ENCODE measurements around the gene DTHD1. TPM values are rescaled to one million over a fixed set of nuclear protein-coding genes. Genes with fewer than 3 reads are reported as not detected.

DTHD1 gene
- total RNA-seq, 2 donors from 2014 or later: not detected

DNA sequence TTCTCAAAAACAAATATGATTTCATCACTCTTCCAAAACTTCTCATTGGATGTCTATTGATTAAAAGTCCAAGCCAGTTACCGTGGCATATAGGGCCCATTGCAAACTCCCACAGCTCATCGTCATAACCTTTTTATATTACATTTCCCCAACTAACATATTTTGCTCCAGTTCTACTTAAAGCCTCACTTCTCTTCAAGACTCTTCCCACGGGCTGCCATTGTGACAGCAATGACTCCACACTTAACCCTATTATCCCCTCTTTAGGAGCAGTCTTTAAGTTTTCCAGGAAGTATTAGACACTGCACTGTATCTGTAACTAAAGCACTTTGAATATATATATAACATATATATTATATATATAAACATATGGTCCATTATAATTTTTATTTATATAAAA lies 44.5 kb downstream of the DTHD1 start:
- no peaks in the 10 kb centered on the region for H3K4me1 Mint-ChIP-seq
- H3K36me3 ChIP-seq (ENCODE audit: control insufficient read depth, insufficient read depth, low read length): no peaks in the 10 kb centered on the region
- no peaks in the 10 kb centered on the region for H3K27me3 ChIP-seq (ENCODE audit: control insufficient read depth, insufficient read depth, low read length, poor library complexity, severe bottlenecking)
- no peak overlapping the region for H3K9ac ChIP-seq (ENCODE audit: extremely low read depth, low read length, poor library complexity, severe bottlenecking)
- no peak for DNase-seq
- H3K9me3 Mint-ChIP-seq: no peaks in the 10 kb centered on the region
- H3K4me3 Mint-ChIP-seq: no peak overlapping the region
- H3K27me3 Mint-ChIP-seq (ENCODE audit: insufficient read depth): no peaks in the 10 kb centered on the region
- TF ChIP-seq, protein P1, sequence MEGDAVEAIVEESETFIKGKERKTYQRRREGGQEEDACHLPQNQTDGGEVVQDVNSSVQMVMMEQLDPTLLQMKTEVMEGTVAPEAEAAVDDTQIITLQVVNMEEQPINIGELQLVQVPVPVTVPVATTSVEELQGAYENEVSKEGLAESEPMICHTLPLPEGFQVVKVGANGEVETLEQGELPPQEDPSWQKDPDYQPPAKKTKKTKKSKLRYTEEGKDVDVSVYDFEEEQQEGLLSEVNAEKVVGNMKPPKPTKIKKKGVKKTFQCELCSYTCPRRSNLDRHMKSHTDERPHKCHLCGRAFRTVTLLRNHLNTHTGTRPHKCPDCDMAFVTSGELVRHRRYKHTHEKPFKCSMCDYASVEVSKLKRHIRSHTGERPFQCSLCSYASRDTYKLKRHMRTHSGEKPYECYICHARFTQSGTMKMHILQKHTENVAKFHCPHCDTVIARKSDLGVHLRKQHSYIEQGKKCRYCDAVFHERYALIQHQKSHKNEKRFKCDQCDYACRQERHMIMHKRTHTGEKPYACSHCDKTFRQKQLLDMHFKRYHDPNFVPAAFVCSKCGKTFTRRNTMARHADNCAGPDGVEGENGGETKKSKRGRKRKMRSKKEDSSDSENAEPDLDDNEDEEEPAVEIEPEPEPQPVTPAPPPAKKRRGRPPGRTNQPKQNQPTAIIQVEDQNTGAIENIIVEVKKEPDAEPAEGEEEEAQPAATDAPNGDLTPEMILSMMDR (conservative IDR thresholded peaks at IDR 0.05): no peak
- no peaks in the 10 kb centered on the region for H3K4me1 ChIP-seq (ENCODE audit: control insufficient read depth, insufficient read depth, low read length)
- no peaks in the 10 kb centered on the region for H3K9me3 ChIP-seq (ENCODE audit: control insufficient read depth, low read length)
- H3K4me3 ChIP-seq (ENCODE audit: low read length): no peak overlapping the region
- 84 to 97% methylated on average over 3 of the region's 3 CpGs for WGBS, 2 experiments (ENCODE audit: insufficient coverage in 1 of 2, insufficient read length in 1 of 2)
- no peak overlapping the region for H3K27ac Mint-ChIP-seq
- H3K27ac ChIP-seq (ENCODE audit: low read depth, low read length): no peak overlapping the region
- no peaks in the 10 kb centered on the region for H3K36me3 Mint-ChIP-seq (ENCODE audit: low read depth)

DNA sequence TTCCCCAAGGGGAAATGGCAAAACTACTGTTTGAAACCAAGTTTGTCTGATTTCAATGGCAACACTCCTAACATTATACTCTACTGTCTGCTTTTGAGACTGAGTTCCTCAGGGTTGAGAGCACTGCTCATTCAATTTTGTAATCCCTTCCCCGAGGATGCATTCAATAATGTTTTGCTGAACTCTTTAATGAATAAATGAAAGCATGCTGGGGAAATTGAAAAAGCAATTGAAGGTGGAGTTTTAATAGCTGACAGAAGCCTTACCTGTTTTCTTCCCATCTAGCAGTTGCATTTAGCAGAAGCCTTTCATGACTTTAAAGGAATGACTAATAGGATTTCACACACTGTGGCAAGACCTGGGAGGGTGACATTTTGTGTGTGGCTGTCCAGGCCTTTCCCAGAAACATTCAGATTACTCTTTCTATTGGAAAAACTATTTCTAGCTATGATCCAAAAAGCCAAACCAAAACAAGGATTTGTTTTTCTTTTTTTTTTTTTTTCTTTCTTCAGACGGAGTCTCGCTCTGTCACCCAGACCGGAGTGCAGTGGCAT lies 45.1 kb downstream of the DTHD1 start:
- no peaks in the 10 kb centered on the region for H3K36me3 Mint-ChIP-seq (ENCODE audit: low read depth)
- no peaks in the 10 kb centered on the region for H3K27me3 Mint-ChIP-seq (ENCODE audit: insufficient read depth)
- H3K27ac Mint-ChIP-seq: no peak overlapping the region
- no peaks in the 10 kb centered on the region for H3K4me1 ChIP-seq (ENCODE audit: control insufficient read depth, insufficient read depth, low read length)
- DNase-seq: no peak
- H3K27ac ChIP-seq (ENCODE audit: low read depth, low read length): no peak overlapping the region
- H3K9me3 ChIP-seq (ENCODE audit: control insufficient read depth, low read length): no peaks in the 10 kb centered on the region
- no peak overlapping the region for H3K9ac ChIP-seq (ENCODE audit: extremely low read depth, low read length, poor library complexity, severe bottlenecking)
- no peaks in the 10 kb centered on the region for H3K27me3 ChIP-seq (ENCODE audit: control insufficient read depth, insufficient read depth, low read length, poor library complexity, severe bottlenecking)
- no peak overlapping the region for H3K4me3 Mint-ChIP-seq
- no peaks in the 10 kb centered on the region for H3K36me3 ChIP-seq (ENCODE audit: control insufficient read depth, insufficient read depth, low read length)
- WGBS, 2 experiments (ENCODE audit: insufficient coverage in 1 of 2, insufficient read length in 1 of 2): 93 to 100% methylated on average over 2 to 4 of the region's 4 CpGs
- H3K9me3 Mint-ChIP-seq: no peaks in the 10 kb centered on the region
- no peaks in the 10 kb centered on the region for H3K4me1 Mint-ChIP-seq
- TF ChIP-seq, protein P1 (conservative IDR thresholded peaks at IDR 0.05): no peak
- no peak overlapping the region for H3K4me3 ChIP-seq (ENCODE audit: low read length)

DNA sequence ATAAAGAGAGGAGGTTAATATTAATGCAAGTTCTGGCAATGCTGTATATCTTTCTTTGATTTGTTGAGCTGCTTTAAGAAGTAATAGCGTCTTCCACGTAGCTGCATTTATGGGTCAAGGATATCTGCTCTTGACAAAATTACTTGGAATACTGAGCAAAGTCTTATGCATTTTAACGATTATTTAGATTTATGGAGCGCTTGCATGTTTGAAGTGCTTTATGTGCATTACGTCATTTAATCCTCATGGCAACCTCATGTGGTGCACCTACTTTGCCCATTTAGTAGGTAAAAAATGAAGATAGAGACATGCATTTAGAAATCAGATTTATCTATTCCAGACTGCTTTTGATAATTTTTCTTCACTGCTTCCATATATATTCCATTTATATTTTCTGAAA lies 46.0 kb downstream of the DTHD1 start:
- WGBS, 2 experiments (ENCODE audit: insufficient coverage in 1 of 2, insufficient read length in 1 of 2): 95 to 100% methylated on average over 2 to 5 of the region's 5 CpGs
- DNase-seq: no peak
- no peak overlapping the region for H3K27ac ChIP-seq (ENCODE audit: low read depth, low read length)
- H3K27me3 ChIP-seq (ENCODE audit: control insufficient read depth, insufficient read depth, low read length, poor library complexity, severe bottlenecking): no peaks in the 10 kb centered on the region
- Mint-ChIP-seq H3K9me3 (no peaks in the 10 kb centered on the region), H3K27me3 (ENCODE audit: insufficient read depth) (no peaks in the 10 kb centered on the region), H3K27ac (no peak overlapping the region), H3K36me3 (ENCODE audit: low read depth) (no peaks in the 10 kb centered on the region), H3K4me3 (no peak overlapping the region), H3K4me1 (no peaks in the 10 kb centered on the region)
- TF ChIP-seq, protein P1 (conservative IDR thresholded peaks at IDR 0.05): no peak
- no peak overlapping the region for H3K9ac ChIP-seq (ENCODE audit: extremely low read depth, low read length, poor library complexity, severe bottlenecking)
- no peaks in the 10 kb centered on the region for H3K36me3 ChIP-seq (ENCODE audit: control insufficient read depth, insufficient read depth, low read length)
- H3K4me3 ChIP-seq (ENCODE audit: low read length): no peak overlapping the region
- no peaks in the 10 kb centered on the region for H3K9me3 ChIP-seq (ENCODE audit: control insufficient read depth, low read length)
- H3K4me1 ChIP-seq (ENCODE audit: control insufficient read depth, insufficient read depth, low read length): no peaks in the 10 kb centered on the region
